ENCODE data around the gene CD99L2.

The CD99L2 gene

DNA sequence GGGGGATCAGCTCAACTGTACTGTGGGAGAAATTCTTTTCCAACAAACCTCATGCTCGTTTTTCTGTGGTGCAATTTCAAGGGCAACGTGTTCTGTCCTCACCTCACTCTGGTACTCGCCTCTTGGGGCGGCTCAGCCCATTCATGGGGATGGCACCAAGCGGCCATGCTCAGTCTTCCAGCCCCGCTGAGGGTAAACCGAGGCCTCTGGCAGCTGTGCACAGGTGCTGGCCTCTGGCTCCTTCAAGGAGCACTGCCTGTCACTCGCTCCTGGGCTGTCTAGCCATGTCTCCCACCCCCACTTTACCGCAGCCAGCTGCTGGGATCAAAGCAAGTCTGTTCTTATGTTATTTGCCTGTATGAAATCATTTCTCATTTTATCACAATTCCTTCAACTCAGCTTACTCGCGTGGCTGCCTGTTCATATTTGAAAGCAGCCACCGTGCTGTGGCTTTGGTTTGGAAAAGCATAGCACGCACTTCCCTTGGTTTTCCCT lies 135.1 kb downstream of the CD99L2 start:
- CTCF ChIA-PET = interaction anchor here (0.9 kb wide), 1 partner anchor 320 kb away, joined by 3 read pairs; no protein-coding TSS in a partner anchor
- TF ChIP-seq, protein P1, sequence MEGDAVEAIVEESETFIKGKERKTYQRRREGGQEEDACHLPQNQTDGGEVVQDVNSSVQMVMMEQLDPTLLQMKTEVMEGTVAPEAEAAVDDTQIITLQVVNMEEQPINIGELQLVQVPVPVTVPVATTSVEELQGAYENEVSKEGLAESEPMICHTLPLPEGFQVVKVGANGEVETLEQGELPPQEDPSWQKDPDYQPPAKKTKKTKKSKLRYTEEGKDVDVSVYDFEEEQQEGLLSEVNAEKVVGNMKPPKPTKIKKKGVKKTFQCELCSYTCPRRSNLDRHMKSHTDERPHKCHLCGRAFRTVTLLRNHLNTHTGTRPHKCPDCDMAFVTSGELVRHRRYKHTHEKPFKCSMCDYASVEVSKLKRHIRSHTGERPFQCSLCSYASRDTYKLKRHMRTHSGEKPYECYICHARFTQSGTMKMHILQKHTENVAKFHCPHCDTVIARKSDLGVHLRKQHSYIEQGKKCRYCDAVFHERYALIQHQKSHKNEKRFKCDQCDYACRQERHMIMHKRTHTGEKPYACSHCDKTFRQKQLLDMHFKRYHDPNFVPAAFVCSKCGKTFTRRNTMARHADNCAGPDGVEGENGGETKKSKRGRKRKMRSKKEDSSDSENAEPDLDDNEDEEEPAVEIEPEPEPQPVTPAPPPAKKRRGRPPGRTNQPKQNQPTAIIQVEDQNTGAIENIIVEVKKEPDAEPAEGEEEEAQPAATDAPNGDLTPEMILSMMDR (conservative IDR thresholded peaks at IDR 0.05; ENCODE audit: low read depth) = no peak
- POLR2A ChIA-PET (ENCODE audit: low non-redundant PET) = no interaction called here
- DNase-seq (ENCODE audit: low spot score) = no peak
- H3K27ac ChIP-seq = no peak overlapping the region

DNA sequence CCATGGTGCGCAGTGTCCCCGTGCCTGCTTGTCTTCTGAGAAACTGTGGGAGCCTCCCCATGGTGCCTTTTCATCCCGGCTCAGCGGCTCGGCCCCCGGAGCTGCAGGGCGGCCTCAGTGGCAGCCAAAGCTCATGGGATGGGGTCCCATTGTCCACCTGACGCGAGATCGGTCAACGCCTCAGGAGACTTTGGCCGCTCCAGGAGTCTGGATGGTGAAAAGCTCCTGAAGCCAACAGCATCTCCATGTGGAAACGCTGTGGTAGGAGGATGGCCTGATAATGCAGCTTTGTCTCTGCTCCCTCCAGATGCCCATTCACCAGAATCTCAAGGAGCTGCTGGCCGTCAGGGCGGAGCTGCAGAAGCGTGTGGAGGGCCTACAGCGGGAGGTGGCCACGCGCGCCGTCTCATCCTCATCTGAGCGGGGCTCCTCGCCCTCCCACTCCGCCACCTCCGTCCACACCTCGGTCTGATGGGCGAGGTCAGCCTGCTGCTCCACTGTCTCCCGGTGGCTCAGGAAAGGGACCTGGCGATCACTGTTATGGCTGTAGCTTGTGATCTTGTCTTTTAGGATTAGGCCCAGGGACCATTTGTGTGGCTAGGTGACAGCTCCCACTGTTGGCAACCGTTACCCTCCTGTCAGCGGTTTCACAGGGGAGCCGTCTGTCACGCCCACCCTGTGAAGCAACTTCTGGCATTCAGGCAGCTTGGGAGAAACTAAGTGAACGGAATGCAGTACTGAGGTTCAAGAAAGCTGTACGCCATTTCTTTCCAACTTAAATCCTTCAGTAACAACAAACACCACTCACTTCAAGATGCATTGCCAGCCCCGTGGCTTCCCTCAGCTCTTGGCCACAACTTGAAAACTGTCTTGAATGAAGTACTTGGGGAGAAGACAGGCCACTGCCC lies 136.0 kb downstream of the CD99L2 start:
- TF ChIP-seq, protein P1 (conservative IDR thresholded peaks at IDR 0.05; ENCODE audit: low read depth) = no peak
- no peak for DNase-seq (ENCODE audit: low spot score)
- H3K27ac ChIP-seq = no peak overlapping the region
- ChIA-PET CTCF (interaction anchor here (0.9 kb wide), 1 partner anchor 320 kb away, joined by 3 read pairs; no protein-coding TSS in a partner anchor), POLR2A (ENCODE audit: low non-redundant PET) (no interaction called here)

DNA sequence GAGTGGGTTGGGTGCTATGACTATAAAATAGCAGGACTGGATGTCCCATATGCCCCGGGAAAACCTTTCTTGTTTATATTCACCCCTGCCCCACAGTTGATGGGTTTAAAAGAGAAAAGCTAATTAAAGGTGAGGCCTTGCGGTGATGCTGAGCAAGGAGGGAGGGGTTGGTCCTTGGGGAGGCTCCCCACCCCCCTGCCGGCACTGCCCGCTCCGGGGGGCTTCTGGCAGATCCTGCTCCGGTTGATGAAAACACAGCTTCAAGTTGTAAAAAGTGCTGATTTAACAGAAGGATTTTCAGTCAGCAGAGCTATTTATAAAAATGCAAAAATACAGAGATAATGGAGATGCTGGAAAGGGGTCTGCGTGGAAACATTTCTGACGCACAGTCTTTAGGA lies 136.7 kb downstream of the CD99L2 start:
- H3K27ac ChIP-seq = no peak overlapping the region
- ChIA-PET CTCF (no interaction called here), POLR2A (ENCODE audit: low non-redundant PET) (interaction anchor here (0.5 kb wide), 1 partner anchor 1098 kb away, joined by 4 read pairs; no protein-coding TSS in a partner anchor)
- TF ChIP-seq, protein P1 (conservative IDR thresholded peaks at IDR 0.05; ENCODE audit: low read depth) = no peak
- DNase-seq (ENCODE audit: low spot score) = no peak

DNA sequence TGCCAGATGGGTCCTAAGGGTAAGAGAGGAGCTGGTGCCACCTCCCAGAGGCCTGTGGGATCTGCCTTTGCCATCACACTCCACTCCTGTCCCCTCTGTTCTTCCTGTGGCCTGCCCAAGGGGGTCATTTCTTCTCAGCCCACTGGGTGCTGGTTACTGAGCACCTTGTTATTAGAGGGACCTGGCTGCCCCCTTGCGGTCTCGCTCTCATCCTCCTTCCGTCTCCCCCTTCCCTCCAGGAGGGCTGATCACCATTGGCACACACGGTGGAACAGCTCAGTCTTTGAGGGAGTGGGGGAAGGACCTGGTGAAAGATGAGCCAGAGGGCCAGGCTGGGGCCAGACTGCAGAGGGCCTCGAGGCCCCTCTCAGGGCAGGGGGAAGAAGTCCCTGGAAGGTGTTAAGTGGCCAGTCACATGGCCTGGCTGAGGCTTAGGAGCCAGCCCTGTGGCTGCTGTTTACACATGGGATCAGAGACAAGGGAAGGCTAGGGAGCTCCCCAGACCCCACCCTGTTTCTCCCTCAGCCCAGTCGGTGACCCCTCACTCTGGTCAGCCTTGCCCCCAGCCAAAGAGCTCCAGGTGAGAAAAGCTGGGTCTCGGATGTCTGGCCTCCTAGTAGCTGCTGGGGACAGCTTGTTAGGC lies 137.2 kb downstream of the CD99L2 start:
- POLR2A ChIA-PET (ENCODE audit: low non-redundant PET) = interaction anchor here (0.5 kb wide), 1 partner anchor 1098 kb away, joined by 4 read pairs; no protein-coding TSS in a partner anchor
- TF ChIP-seq, protein P1 (conservative IDR thresholded peaks at IDR 0.05; ENCODE audit: low read depth) = no peak
- H3K27ac ChIP-seq = no peak overlapping the region
- CTCF ChIA-PET = no interaction called here
- DNase-seq (ENCODE audit: low spot score) = no peak

DNA sequence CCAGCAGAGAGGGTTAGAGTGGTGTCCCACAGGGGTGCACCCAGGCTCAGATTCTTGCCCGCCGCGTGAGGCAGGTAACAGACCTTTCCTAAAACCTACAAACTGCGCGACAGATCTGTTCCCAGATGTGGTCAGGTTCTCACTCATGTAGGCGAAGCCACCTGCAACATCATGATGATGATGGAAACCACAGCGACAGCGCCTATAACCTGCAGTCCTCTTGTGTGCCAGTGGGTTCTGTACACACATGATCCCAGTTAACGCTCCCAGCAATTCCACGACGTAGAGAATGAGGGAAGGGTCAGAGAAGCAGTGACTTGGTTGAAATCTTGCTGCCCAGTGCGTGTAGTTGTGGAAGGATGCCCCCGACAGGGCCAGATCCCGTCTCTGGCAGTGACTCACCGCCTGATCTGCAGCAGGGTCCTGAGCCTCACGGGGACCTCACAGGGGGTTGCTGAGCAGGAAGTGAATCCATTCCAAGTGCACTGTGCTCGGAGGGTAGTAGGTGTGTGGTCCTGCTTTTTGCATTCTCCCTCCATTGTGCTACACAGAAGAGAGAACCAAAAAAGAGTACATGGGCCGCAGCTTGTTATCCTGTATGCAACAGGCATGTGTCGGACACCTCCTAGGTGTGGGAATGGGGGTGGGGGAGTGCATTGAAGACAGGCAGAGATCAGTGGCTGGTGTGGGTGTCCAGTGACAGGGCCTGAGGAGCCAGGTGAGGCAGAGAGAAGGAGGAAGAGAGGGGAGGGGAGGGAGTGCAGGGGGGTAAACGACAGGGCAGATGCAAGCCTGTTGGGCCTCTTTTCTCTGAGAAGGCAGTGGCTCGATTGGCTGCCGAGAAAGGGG lies 138.7 kb downstream of the CD99L2 start:
- no peak overlapping the region for H3K27ac ChIP-seq
- TF ChIP-seq, protein P1 (conservative IDR thresholded peaks at IDR 0.05; ENCODE audit: low read depth) = no peak
- no peak for DNase-seq (ENCODE audit: low spot score)
- ChIA-PET CTCF (no interaction called here), POLR2A (ENCODE audit: low non-redundant PET) (no interaction called here)

DNA sequence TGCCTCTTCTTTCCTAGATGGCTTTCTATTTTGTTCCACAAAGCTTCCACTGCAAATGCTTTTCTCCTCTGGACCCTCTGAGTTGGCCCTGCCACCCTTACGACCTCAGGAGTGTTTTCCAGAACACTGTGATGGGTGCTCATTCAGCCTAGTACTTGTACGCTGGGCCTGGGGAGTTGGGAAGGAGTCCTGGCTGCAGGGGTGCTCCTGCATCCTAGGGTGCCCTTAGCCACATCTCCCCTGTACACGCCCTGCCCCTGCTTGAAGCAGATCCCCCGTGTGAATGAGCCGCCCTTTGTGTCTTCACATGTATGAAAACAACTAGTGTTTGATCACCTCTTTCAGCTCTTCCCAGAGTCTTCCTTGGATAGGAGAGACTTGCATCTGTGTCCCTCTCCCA lies 141.1 kb downstream of the CD99L2 start:
- TF ChIP-seq, protein P1 (conservative IDR thresholded peaks at IDR 0.05; ENCODE audit: low read depth) = no peak
- ChIA-PET CTCF (no interaction called here), POLR2A (ENCODE audit: low non-redundant PET) (no interaction called here)
- no peak for DNase-seq (ENCODE audit: low spot score)
- no peak overlapping the region for H3K27ac ChIP-seq

Data from RWPE1 (cell line).